ENCODE data around the gene ADCY2. TPM values are rescaled to one million over a fixed set of nuclear protein-coding genes. Genes with fewer than 3 reads are reported as not detected.

ADCY2 gene
- total RNA-seq, 4 donors from 2014 or later: 0.19 to 2.7 (median 0.59) TPM; not detected in 1

DNA sequence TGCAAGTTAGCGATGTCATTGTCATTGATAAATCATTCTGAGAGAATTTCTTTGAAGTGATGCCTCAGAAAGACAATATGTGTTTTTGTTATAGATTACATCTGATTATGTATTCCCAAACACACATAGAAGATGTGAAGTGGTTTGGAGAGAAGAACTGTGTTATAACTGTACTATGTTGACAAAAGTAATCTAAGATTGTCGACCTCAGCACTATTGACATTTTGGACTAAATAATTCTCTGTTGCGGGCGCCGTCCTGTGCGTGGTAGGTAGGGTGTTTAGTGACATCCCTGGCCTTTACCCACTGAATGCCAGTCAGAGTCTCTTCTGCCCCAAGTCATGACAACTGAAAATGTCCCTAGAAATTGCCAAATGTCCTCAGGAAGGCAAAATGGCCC is 377.2 kb downstream of the ADCY2 start:
- Histone ChIP-seq H3K36me3 (no peaks in the 10 kb centered on the region), H3K4me1 (no peaks in the 10 kb centered on the region), H3K9me3 (no peaks in the 10 kb centered on the region), H3K27ac (no peak overlapping the region), H3K27me3 (no peaks in the 10 kb centered on the region), H3K4me3 (no peak overlapping the region)
- intact Hi-C loops (cut with DNase I): no loop called here
- DNase-seq: no peak
- WGBS, 2 donors: 75 to 83% methylated on average over 6 of the region's 6 CpGs
- no peak for TF ChIP-seq POLR2A (IDR thresholded peaks at IDR 0.05)
- TF ChIP-seq, protein P1, sequence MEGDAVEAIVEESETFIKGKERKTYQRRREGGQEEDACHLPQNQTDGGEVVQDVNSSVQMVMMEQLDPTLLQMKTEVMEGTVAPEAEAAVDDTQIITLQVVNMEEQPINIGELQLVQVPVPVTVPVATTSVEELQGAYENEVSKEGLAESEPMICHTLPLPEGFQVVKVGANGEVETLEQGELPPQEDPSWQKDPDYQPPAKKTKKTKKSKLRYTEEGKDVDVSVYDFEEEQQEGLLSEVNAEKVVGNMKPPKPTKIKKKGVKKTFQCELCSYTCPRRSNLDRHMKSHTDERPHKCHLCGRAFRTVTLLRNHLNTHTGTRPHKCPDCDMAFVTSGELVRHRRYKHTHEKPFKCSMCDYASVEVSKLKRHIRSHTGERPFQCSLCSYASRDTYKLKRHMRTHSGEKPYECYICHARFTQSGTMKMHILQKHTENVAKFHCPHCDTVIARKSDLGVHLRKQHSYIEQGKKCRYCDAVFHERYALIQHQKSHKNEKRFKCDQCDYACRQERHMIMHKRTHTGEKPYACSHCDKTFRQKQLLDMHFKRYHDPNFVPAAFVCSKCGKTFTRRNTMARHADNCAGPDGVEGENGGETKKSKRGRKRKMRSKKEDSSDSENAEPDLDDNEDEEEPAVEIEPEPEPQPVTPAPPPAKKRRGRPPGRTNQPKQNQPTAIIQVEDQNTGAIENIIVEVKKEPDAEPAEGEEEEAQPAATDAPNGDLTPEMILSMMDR (IDR thresholded peaks at IDR 0.05): no peak

DNA sequence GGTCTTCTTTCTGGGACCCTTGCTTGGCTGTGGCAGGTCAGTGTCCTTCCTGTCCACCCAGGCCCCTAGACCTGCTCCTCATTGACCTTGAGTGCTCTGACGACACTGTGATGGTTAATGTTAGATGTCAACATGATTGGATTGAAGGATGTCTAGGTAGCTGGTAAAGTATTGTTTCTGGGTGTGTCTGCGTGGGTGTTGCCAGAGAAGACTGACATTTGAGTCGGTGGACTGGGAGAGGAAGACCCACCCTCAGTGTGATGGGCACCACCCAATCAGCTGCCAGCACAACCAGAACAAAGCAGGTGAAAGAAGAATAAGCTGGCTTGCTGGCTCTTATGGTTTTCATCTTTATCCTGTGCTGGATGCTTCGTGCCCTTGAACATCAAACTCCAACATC is 380.5 kb downstream of the ADCY2 start:
- H3K9me3 ChIP-seq: no peaks in the 10 kb centered on the region
- no peak for TF ChIP-seq POLR2A (IDR thresholded peaks at IDR 0.05)
- TF ChIP-seq, protein P1 (IDR thresholded peaks at IDR 0.05): no peak
- intact Hi-C loops (cut with DNase I): no loop called here
- H3K36me3 ChIP-seq: no peaks in the 10 kb centered on the region
- no peak overlapping the region for H3K4me3 ChIP-seq
- no peaks in the 10 kb centered on the region for H3K4me1 ChIP-seq
- no peaks in the 10 kb centered on the region for H3K27me3 ChIP-seq
- 80 to 87% methylated on average over 4 of the region's 4 CpGs for WGBS, 2 donors
- no peak overlapping the region for H3K27ac ChIP-seq
- DNase-seq: no peak

DNA sequence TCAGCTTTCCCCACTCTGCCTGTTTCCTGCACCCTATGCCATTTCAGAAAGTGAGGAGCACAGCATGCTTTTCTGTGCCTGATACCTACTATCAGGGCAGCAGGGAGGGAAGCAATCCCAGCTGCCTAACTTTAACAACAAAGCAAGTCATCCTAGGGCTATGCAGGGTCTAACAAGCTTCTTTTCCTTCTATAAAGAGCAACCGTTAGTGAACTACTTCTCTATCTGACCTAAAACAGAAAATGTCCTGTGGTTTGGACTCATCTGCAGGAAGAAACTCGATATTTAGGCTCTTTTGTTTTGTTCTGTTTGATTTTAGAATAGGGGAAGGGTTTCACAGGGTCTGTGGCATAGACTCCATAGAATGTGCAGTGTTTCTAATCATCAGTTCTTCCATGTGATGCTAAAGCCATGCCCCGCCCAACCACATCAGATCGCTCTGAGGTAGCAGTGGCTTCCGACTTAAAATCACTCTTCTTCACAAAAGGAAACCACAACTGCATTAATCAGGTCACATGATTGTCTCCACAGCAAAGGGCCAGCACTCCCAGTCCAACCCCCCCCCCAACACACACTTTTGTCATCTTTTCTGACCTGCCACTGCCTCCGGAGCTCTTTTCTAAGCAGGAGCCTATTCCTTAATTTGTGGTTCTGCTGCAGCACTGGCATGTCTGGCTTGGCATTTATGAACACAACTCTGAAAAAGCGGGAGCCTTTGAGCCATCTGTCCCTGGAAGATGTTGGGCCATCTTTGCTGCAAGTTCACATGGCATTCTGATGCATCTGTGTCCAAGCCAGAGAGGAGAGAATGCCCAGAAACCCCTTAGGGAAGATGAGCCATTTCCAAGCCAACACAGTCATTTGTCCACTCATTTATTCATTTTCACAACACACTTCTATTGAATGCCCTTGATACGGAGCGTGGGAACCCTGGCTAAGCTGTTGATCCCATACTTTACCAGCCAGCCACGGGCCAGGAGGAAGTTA is 383.4 kb downstream of the ADCY2 start:
- DNase-seq: no peak
- H3K27me3 ChIP-seq: no peaks in the 10 kb centered on the region
- H3K36me3 ChIP-seq: no peaks in the 10 kb centered on the region
- H3K4me1 ChIP-seq: no peaks in the 10 kb centered on the region
- H3K9me3 ChIP-seq: no peaks in the 10 kb centered on the region
- WGBS, 2 donors: 59% methylated on average over 10 of the region's 10 CpGs
- intact Hi-C loops (cut with DNase I): no loop called here
- H3K27ac ChIP-seq: no peak overlapping the region
- no peak overlapping the region for H3K4me3 ChIP-seq
- no peak for TF ChIP-seq POLR2A (IDR thresholded peaks at IDR 0.05)
- TF ChIP-seq, protein P1 (IDR thresholded peaks at IDR 0.05): no peak

DNA sequence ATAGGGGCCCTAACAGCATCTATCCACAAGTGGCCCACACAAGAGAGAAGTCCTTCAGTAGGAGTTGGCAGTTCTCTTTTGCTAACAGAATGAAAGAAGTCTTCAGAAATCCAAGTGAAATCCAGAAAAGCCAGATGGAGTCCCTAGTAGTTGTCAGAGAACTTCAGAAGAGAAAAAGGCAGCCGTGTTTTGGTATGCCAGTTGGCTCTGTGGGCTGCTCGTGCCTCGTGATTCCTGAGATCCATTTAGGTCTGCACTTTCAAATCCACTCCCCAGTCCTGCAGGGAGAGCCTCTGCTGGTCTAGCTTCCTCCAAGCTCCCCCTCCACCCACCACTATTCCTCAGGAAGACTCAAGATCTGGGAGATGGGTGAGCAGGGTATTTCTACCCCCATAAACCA is 386.0 kb downstream of the ADCY2 start:
- H3K36me3 ChIP-seq: no peaks in the 10 kb centered on the region
- H3K4me3 ChIP-seq: no peak overlapping the region
- no peaks in the 10 kb centered on the region for H3K27me3 ChIP-seq
- WGBS, 2 donors: 22 to 48% methylated on average over 2 to 3 of the region's 3 CpGs
- no peak for DNase-seq
- no peaks in the 10 kb centered on the region for H3K4me1 ChIP-seq
- intact Hi-C loops (cut with DNase I): no loop called here
- no peak for TF ChIP-seq POLR2A (IDR thresholded peaks at IDR 0.05)
- TF ChIP-seq, protein P1 (IDR thresholded peaks at IDR 0.05): no peak
- no peaks in the 10 kb centered on the region for H3K9me3 ChIP-seq
- no peak overlapping the region for H3K27ac ChIP-seq

DNA sequence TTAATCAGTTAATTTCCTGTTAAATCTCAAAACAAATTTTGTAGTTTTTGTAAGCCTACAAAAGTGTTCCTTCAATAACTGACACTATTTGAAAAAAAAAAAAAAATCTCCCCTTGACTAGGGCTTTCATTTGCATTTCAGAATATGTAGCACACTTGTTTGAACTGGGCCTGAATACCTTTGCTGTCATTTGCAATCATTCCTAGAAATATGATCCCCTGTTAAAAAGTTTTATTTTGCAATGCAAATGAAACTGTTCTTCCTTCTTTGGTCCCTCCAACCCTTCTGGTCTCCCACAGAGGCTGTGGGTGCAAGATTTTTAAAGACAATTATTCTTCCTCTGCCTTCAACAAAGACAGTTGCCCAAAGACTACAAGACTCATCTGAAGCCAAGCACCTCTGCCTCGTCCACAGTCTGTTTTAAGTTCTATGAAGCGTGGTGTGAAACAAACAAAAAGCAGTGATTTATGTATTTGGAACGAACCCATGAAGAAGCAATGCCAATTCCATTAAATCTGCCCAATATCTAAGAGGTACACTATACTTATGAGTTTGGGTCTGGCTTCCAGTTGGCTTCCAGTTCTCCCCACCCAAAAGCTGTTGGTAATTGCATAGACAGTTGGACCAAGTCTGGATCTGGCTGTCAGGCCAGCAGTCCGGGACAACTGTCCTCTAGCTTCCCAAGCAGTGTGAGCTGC is 388.9 kb downstream of the ADCY2 start:
- Histone ChIP-seq H3K36me3 (no peaks in the 10 kb centered on the region), H3K4me3 (no peak overlapping the region), H3K4me1 (no peaks in the 10 kb centered on the region), H3K27ac (no peak overlapping the region), H3K9me3 (no peaks in the 10 kb centered on the region), H3K27me3 (no peaks in the 10 kb centered on the region)
- TF ChIP-seq, protein P1 (IDR thresholded peaks at IDR 0.05): no peak
- TF ChIP-seq POLR2A (IDR thresholded peaks at IDR 0.05): no peak
- intact Hi-C loops (cut with DNase I): no loop called here
- DNase-seq: no peak
- WGBS, 2 donors: 33 to 51% methylated on average over 4 of the region's 4 CpGs

Data from esophagus squamous epithelium (tissue), 5 donors.